Measurements from ENCODE around the gene BACH2. TPM values are rescaled to one million over a fixed set of nuclear protein-coding genes. Genes with fewer than 3 reads are reported as not detected.

BACH2 gene
- total and polyA plus RNA-seq, 7 experiments from 2014 or later = 24.8 to 193 (median 117) TPM

DNA sequence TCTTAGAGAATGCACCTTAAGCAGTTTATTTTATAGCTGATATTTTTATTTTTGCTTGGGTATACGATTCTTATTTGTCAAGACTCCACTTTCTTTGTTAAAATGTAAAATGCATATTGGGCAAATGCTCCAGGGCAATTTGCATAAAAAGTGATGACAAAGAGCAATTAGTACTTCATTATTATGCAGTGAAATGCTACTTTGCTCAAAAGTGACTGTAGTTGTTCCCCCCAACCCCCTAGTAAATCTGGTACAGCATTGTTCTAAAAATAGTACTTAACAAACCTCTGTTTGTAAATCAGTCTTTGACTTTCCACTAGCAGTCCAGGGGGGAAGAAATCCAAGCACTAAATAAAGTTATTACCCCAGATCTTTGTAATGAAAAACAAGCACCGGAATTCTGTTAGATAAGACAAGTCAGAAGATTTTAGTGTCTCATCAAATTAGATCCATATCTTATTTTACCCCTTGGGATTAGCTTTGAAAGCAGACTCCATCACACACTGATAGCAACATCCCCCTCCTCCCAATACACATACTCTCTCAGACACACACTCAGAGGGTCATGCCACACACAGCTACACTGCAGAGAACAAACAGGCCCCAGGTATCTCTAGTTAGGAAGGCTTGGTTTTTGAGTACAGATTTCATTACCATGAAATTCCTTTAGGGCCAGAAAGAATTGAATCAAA lies 32.9 kb upstream of the BACH2 start:
- no peak for ATAC-seq
- peaks cover 4 to 9% (median 7%) of the 10 kb centered on the region in 5 donors for H3K36me3 Mint-ChIP-seq
- H3K27ac Mint-ChIP-seq = no peak overlapping the region
- no peak overlapping the region for H3K4me3 Mint-ChIP-seq
- POLR2A ChIA-PET = no interaction called here
- Histone ChIP-seq H3K4me1 (ENCODE audit: control insufficient read depth in 2 of 2, insufficient read depth in 2 of 2, low read length in 2 of 2) (no peaks in the 10 kb centered on the region), H3K36me3 (ENCODE audit: control insufficient read depth in 2 of 3, insufficient read depth in 3 of 3, low read length in 3 of 3) (no peaks in the 10 kb centered on the region), H3K9me3 (ENCODE audit: control insufficient read depth in 2 of 3, low read length in 3 of 3) (no peaks in the 10 kb centered on the region), H3K4me3 (ENCODE audit: low read length) (no peak overlapping the region), H3K27ac (ENCODE audit: low read depth, low read length) (no peak overlapping the region), H3K27me3 (ENCODE audit: control insufficient read depth in 2 of 2, insufficient read depth in 2 of 2, low read length in 2 of 2) (no peaks in the 10 kb centered on the region)
- DNase-seq = no peak
- no peaks in the 10 kb centered on the region for H3K27me3 Mint-ChIP-seq
- H3K9me3 Mint-ChIP-seq = peaks cover 0 to 8% (median under 1%) of the 10 kb centered on the region in 11 donors
- intact Hi-C loops (cut with micrococcal nuclease) = no loop called here
- no peaks in the 10 kb centered on the region for H3K4me1 Mint-ChIP-seq
- CTCF ChIA-PET = no interaction called here

DNA sequence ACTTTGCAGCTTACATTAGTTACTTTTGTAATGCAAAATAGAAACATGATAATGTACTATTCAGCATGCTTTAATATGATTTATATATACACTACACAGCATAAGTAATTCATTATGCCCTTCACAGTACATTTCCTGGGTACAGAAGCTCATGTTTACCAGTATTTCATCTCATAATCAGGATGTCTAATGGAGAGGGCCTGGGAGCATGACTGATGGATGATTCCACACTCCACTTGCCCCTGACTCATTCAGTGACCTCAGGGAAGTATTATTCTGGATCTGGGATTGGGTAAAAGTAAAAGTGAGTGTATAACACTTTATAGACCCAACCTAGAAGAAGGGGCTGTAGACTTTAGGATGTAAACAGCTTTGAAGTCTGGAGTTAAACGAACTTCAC lies 31.4 kb upstream of the BACH2 start:
- Mint-ChIP-seq H3K36me3 (peaks cover 0 to 4% (median 2%) of the 10 kb centered on the region in 5 donors), H3K4me3 (no peak overlapping the region), H3K4me1 (no peaks in the 10 kb centered on the region), H3K27ac (no peak overlapping the region), H3K9me3 (peaks cover 0 to 4% (median 0%) of the 10 kb centered on the region in 11 donors), H3K27me3 (no peaks in the 10 kb centered on the region)
- Histone ChIP-seq H3K27ac (ENCODE audit: low read depth, low read length) (no peak overlapping the region), H3K36me3 (ENCODE audit: control insufficient read depth in 2 of 3, insufficient read depth in 3 of 3, low read length in 3 of 3) (no peaks in the 10 kb centered on the region), H3K4me3 (ENCODE audit: low read length) (no peak overlapping the region), H3K9me3 (ENCODE audit: control insufficient read depth in 2 of 3, low read length in 3 of 3) (no peaks in the 10 kb centered on the region), H3K4me1 (ENCODE audit: control insufficient read depth in 2 of 2, insufficient read depth in 2 of 2, low read length in 2 of 2) (no peaks in the 10 kb centered on the region), H3K27me3 (ENCODE audit: control insufficient read depth in 2 of 2, insufficient read depth in 2 of 2, low read length in 2 of 2) (no peaks in the 10 kb centered on the region)
- intact Hi-C loops (cut with micrococcal nuclease) = no loop called here
- ATAC-seq (no peak), DNase-seq (no peak)
- POLR2A ChIA-PET = no interaction called here
- CTCF ChIA-PET = no interaction called here

DNA sequence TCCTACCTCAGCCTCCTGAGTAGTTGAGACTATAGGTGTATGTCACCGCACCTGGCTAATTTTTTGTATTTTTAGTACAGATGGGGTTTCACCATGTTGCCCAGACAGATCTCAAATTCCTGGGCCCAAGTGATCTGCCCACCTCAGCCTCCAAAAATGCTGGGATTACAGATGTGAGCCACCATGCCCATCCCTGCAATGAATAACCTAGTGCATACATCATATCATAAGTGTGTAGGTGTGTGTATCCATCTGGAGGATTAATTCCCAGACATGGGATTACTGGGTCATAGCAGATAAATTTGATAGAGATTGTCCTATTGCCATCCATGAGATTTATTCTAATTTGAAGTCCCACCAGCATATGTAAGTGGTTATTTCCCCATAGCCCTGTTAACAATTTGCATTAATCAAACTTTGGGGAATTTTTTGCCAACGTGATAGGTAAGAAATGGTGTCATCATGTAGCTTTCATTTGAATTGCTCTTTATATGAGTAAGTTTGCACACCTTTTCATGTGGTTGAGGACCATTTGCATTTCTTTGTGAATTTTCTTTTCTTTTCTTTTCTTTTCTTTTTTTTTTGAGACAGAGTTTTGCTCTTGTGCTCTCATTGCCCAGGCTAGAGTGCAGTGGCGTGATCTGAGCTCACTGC lies 29.9 kb upstream of the BACH2 start:
- Mint-ChIP-seq H3K27me3 (no peaks in the 10 kb centered on the region), H3K4me3 (no peak overlapping the region), H3K9me3 (no peaks in the 10 kb centered on the region), H3K27ac (no peak overlapping the region), H3K4me1 (no peaks in the 10 kb centered on the region), H3K36me3 (peaks cover 0 to 3% (median 0%) of the 10 kb centered on the region in 5 donors)
- H3K36me3 ChIP-seq (ENCODE audit: control insufficient read depth in 2 of 3, insufficient read depth in 3 of 3, low read length in 3 of 3) = no peaks in the 10 kb centered on the region
- H3K27ac ChIP-seq (ENCODE audit: low read depth, low read length) = no peak overlapping the region
- H3K4me3 ChIP-seq (ENCODE audit: low read length) = no peak overlapping the region
- ATAC-seq (no peak), DNase-seq (no peak)
- H3K9me3 ChIP-seq (ENCODE audit: control insufficient read depth in 2 of 3, low read length in 3 of 3) = no peaks in the 10 kb centered on the region
- ChIA-PET POLR2A (no interaction called here), CTCF (interaction anchor here (0.7 kb wide), 1 partner anchor 12 kb away, joined by 5 read pairs; no protein-coding TSS in a partner anchor)
- no peaks in the 10 kb centered on the region for H3K27me3 ChIP-seq (ENCODE audit: control insufficient read depth in 2 of 2, insufficient read depth in 2 of 2, low read length in 2 of 2)
- intact Hi-C loops (cut with micrococcal nuclease) = no loop called here
- no peaks in the 10 kb centered on the region for H3K4me1 ChIP-seq (ENCODE audit: control insufficient read depth in 2 of 2, insufficient read depth in 2 of 2, low read length in 2 of 2)

DNA sequence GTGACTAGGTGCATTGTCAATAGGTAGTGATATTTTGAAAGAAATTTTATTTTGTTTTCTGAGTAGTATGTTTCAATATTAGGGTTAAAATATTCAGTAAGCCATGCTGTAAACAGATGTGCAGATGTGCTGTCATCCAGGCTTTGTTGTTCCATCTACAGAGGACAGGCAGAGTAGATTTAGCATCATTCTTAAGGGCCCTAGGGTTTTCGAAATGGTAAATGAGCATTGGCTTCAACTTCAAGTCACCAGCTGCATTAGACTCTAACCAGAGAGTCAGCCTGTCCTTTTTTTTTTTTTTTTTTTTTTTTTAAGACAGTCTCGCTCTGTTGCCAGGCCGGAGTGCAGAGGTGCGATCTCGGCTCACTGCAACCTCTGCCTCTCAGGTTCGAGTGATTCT lies 27.1 kb upstream of the BACH2 start:
- Histone ChIP-seq H3K27me3 (ENCODE audit: control insufficient read depth in 2 of 2, insufficient read depth in 2 of 2, low read length in 2 of 2) (no peaks in the 10 kb centered on the region), H3K27ac (ENCODE audit: low read depth, low read length) (no peak overlapping the region), H3K36me3 (ENCODE audit: control insufficient read depth in 2 of 3, insufficient read depth in 3 of 3, low read length in 3 of 3) (no peaks in the 10 kb centered on the region), H3K9me3 (ENCODE audit: control insufficient read depth in 2 of 3, low read length in 3 of 3) (no peaks in the 10 kb centered on the region), H3K4me1 (ENCODE audit: control insufficient read depth in 2 of 2, insufficient read depth in 2 of 2, low read length in 2 of 2) (no peaks in the 10 kb centered on the region), H3K4me3 (ENCODE audit: low read length) (no peak overlapping the region)
- DNase-seq = no peak
- Mint-ChIP-seq H3K4me3 (no peak overlapping the region), H3K27me3 (no peaks in the 10 kb centered on the region), H3K4me1 (peaks cover 0 to 18% (median 11%) of the 10 kb centered on the region in 7 donors), H3K9me3 (no peaks in the 10 kb centered on the region), H3K36me3 (peaks cover 0 to 3% (median 0%) of the 10 kb centered on the region in 5 donors), H3K27ac (no peak overlapping the region)
- intact Hi-C loops (cut with micrococcal nuclease) = no loop called here
- ChIA-PET POLR2A (no interaction called here), CTCF (no interaction called here)
- no peak for ATAC-seq

DNA sequence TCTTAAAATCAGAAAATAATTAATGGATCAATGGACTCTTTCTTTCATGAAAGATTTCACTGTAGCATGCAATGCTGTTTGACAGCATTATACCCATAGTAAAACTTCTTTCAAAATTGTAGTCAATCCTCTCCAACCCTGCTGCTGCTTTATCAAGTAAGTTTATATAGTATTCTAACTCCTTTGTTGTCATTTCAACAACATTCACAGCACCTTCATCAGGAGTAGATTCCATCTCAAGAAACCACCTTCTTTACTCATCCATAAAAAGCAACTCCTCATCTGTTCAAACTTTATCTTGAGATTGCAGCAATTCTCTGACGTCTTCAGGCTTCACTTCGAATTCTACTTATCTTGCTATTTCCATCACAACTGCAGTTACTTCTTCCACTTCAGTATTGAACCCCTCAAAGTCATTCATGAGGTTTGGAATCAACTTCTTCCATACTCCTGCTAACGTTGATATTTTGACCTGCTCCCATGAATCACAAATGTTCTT lies 26.4 kb upstream of the BACH2 start:
- intact Hi-C loops (cut with micrococcal nuclease) = no loop called here
- Histone ChIP-seq H3K36me3 (ENCODE audit: control insufficient read depth in 2 of 3, insufficient read depth in 3 of 3, low read length in 3 of 3) (no peaks in the 10 kb centered on the region), H3K4me1 (ENCODE audit: control insufficient read depth in 2 of 2, insufficient read depth in 2 of 2, low read length in 2 of 2) (no peaks in the 10 kb centered on the region), H3K27ac (ENCODE audit: low read depth, low read length) (no peak overlapping the region), H3K27me3 (ENCODE audit: control insufficient read depth in 2 of 2, insufficient read depth in 2 of 2, low read length in 2 of 2) (no peaks in the 10 kb centered on the region), H3K9me3 (ENCODE audit: control insufficient read depth in 2 of 3, low read length in 3 of 3) (no peaks in the 10 kb centered on the region), H3K4me3 (ENCODE audit: low read length) (no peak overlapping the region)
- H3K4me1 Mint-ChIP-seq = peaks cover 0 to 18% (median 11%) of the 10 kb centered on the region in 7 donors
- DNase-seq (no peak), ATAC-seq (no peak)
- ChIA-PET CTCF (no interaction called here), POLR2A (no interaction called here)
- no peak overlapping the region for H3K27ac Mint-ChIP-seq
- H3K36me3 Mint-ChIP-seq = peaks cover 0 to 3% (median 0%) of the 10 kb centered on the region in 5 donors
- no peak overlapping the region for H3K4me3 Mint-ChIP-seq
- H3K27me3 Mint-ChIP-seq = no peaks in the 10 kb centered on the region
- no peaks in the 10 kb centered on the region for H3K9me3 Mint-ChIP-seq

DNA sequence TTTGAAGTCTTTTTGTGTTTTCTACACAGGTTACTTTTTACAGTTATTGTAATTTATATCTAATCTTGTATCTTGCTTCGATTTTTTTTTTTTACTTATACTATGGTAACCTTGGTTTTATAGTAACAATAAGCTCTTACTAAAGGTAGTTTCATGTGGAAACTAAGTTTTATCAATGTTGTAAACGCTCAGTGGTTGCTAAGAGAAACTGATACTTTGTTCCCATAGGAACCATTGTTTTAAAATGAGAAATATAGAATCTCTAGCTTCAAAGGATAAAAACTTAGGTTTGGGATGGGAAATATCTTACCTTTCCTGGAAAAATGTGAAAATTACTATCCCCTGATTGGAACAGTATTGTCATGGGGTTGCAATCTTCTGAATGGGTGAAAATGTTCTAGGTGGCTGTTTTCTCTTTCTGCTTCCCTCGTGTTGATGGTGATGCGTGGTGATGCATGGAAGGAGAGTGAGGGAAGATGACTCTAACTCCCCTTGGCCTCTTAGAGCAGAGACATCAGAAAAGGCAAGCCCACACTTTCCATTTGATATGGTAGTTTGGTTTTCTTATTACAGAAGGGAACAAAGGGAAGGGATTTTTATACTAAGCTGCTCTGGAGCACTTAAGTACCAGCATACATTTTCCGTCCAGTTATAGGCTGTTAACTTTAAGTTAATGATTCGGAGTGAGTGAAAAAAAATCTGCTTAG lies 23.5 kb upstream of the BACH2 start:
- H3K4me1 Mint-ChIP-seq = peaks cover 0 to 18% (median 11%) of the 10 kb centered on the region in 7 donors
- intact Hi-C loops (cut with micrococcal nuclease) = loop anchor here in 1 of 2 donors (5.0 kb wide), 1 partner anchor 62 kb away; no protein-coding TSS in a partner anchor
- no peak overlapping the region for H3K4me3 Mint-ChIP-seq
- Histone ChIP-seq H3K27me3 (ENCODE audit: control insufficient read depth in 2 of 2, insufficient read depth in 2 of 2, low read length in 2 of 2) (no peaks in the 10 kb centered on the region), H3K4me3 (ENCODE audit: low read length) (no peak overlapping the region), H3K36me3 (ENCODE audit: control insufficient read depth in 2 of 3, insufficient read depth in 3 of 3, low read length in 3 of 3) (no peaks in the 10 kb centered on the region), H3K27ac (ENCODE audit: low read depth, low read length) (no peak overlapping the region), H3K4me1 (ENCODE audit: control insufficient read depth in 2 of 2, insufficient read depth in 2 of 2, low read length in 2 of 2) (no peaks in the 10 kb centered on the region), H3K9me3 (ENCODE audit: control insufficient read depth in 2 of 3, low read length in 3 of 3) (no peaks in the 10 kb centered on the region)
- ChIA-PET CTCF (interaction anchor here (0.6 kb wide), 1 partner anchor 157 kb away, joined by 4 read pairs; no protein-coding TSS in a partner anchor), POLR2A (no interaction called here)
- peaks cover 0 to 3% (median 0%) of the 10 kb centered on the region in 5 donors for H3K36me3 Mint-ChIP-seq
- ATAC-seq = peak; percentile 37
- no peaks in the 10 kb centered on the region for H3K9me3 Mint-ChIP-seq
- DNase-seq = no peak
- peaks cover 0 to 5% (median 0%) of the 10 kb centered on the region in 5 donors for H3K27me3 Mint-ChIP-seq
- H3K27ac Mint-ChIP-seq = peak overlapping the region in 3 of 9 donors; percentile 6 to 81 (median 28)

All from naive thymus-derived CD4-positive, alpha-beta T cell (primary cell).